Lung (tissue), 12 donors: ENCODE data around the gene VAPB. TPM values are rescaled to one million over a fixed set of nuclear protein-coding genes. Genes with fewer than 3 reads are reported as not detected.

Experiments used
- ATAC-seq: fragments of 200-7000 bp; cut with Tn5 transposase; one replicate; pipeline ENCODE4 v1.9.1; 2020; ENCODE audit warnings: moderate number of reproducible peaks; ENCODE audit not compliant: insufficient read depth, low FRiP score
- DNase-seq, 3 donors: peaks; one replicate each; pipeline ENCODE4 v3.0.0-alpha.2; 2013 to 2017
- H3K27ac ChIP-seq, 2 donors: one replicate each; pipeline ENCODE4 v1.5.1; 2013; ENCODE audit warnings: mild to moderate bottlenecking in 2 of 2, moderate library complexity in 2 of 2, control low read depth in 1 of 2, inconsistent platforms in 1 of 2, low read depth in 1 of 2, low read length in 1 of 2
- H3K27me3 ChIP-seq, 3 donors: one replicate each; pipeline ENCODE4 v1.5.1; 2013; ENCODE audit warnings: low read length in 2 of 3; ENCODE audit not compliant: control insufficient read depth in 3 of 3, insufficient read depth in 3 of 3
- H3K36me3 ChIP-seq, 4 donors: one replicate each; pipeline ENCODE4 v1.5.1; 2013; ENCODE audit warnings: low read length in 4 of 4, mild to moderate bottlenecking in 1 of 4, moderate library complexity in 1 of 4; ENCODE audit not compliant: control insufficient read depth in 4 of 4, insufficient read depth in 4 of 4
- H3K4me1 ChIP-seq, 5 donors: one replicate each; pipeline ENCODE4 v1.5.1; 2013; ENCODE audit warnings: low read length in 5 of 5, mild to moderate bottlenecking in 2 of 5, moderate library complexity in 1 of 5; ENCODE audit not compliant: control insufficient read depth in 5 of 5, insufficient read depth in 5 of 5
- H3K4me3 ChIP-seq: one replicate; pipeline ENCODE4 v1.5.1; 2013; ENCODE audit warnings: mild to moderate bottlenecking, control low read depth, moderate library complexity
- H3K9ac ChIP-seq, 2 donors: one replicate each; pipeline ENCODE4 v1.5.1; 2013; ENCODE audit warnings: low read length in 2 of 2, control low read depth in 1 of 2; ENCODE audit not compliant: insufficient read depth in 1 of 2
- H3K9me3 ChIP-seq, 4 donors: one replicate each; pipeline ENCODE4 v1.5.1; 2013; ENCODE audit warnings: low read length in 3 of 4, mild to moderate bottlenecking in 1 of 4, moderate library complexity in 1 of 4; ENCODE audit not compliant: control insufficient read depth in 4 of 4, insufficient read depth in 3 of 4
- CTCF ChIP-seq: IDR thresholded peaks from 2 replicates; pipeline ENCODE4 v1.5.1; 2012; ENCODE audit warnings: mild to moderate bottlenecking; ENCODE audit errors: control extremely low read depth, extremely low read depth
- WGBS, 2 donors: extraction: QIAGEN DNeasy Blood & Tissue Kit; methylation state at CpG; one replicate each; pipeline ENCODE4 v1.1.7; 2013; 5-methylcytosine and 5-hydroxymethylcytosine counted together
- polyA plus RNA-seq, 2 donors: library from polyadenylated mRNA; stranded (reverse); fragments of 200-250 nt; gene quantifications; one replicate each; pipeline ENCODE4 v1.2.1, GENCODE V29; 2013
- total RNA-seq, 2 donors: library from RNA; depleted of rRNA in 1 of 2; stranded (reverse); fragments of >200 nt in 1 of 2; gene quantifications; one replicate each; pipeline ENCODE4 v1.2.1, GENCODE V29; 2014 to 2021
- donor health status: control.
- donor health status: control.
- donor health status: Bipolar disorder and iron deficiency.
- donor health status: healthy.
- donor health status: DM: yes; HTN: yes; CAD: no.

VAPB gene
- total and polyA plus RNA-seq, 4 donors: 21.3 to 44.7 (median 24.1) TPM

GRCh38 chr20:58444746-58445255, 55.8 kb downstream of the VAPB start:
- 94% methylated on average over 5 of the region's 5 CpGs for WGBS, 2 donors
- no peak overlapping the region for H3K9ac ChIP-seq
- DNase-seq (no peak), ATAC-seq (no peak)
- no peak overlapping the region for H3K27ac ChIP-seq
- H3K36me3 ChIP-seq: peaks cover 3 to 28% (median 11%) of the 10 kb centered on the region in 4 donors
- H3K9me3 ChIP-seq: no peaks in the 10 kb centered on the region
- H3K4me3 ChIP-seq: no peak overlapping the region
- no peak for TF ChIP-seq CTCF
- no peaks in the 10 kb centered on the region for H3K27me3 ChIP-seq
- peaks cover 0 to 9% (median 0%) of the 10 kb centered on the region in 5 donors for H3K4me1 ChIP-seq

GRCh38 chr20:58446264-58446959, 57.4 kb downstream of the VAPB start:
- DNase-seq (no peak), ATAC-seq (no peak)
- no peaks in the 10 kb centered on the region for H3K9me3 ChIP-seq
- H3K27ac ChIP-seq: no peak overlapping the region
- no peak overlapping the region for H3K9ac ChIP-seq
- no peaks in the 10 kb centered on the region for H3K27me3 ChIP-seq
- no peak for TF ChIP-seq CTCF
- peaks cover 3 to 26% (median 11%) of the 10 kb centered on the region in 4 donors for H3K36me3 ChIP-seq
- 81 to 88% methylated on average over 6 of the region's 6 CpGs for WGBS, 2 donors
- H3K4me3 ChIP-seq: no peak overlapping the region
- H3K4me1 ChIP-seq: peaks cover 0 to 10% (median 0%) of the 10 kb centered on the region in 5 donors

- TF ChIP-seq CTCF: no peak
These were observed 57.9 kb downstream of the VAPB start for GRCh38 chr20:58446960-58447265.

More at GRCh38 chr20:58446960-58447265, 57.9 kb downstream of the VAPB start:
- H3K9me3 ChIP-seq: no peaks in the 10 kb centered on the region
- ATAC-seq: no peak
- H3K27ac ChIP-seq: no peak overlapping the region
- DNase-seq: no peak
- H3K4me3 ChIP-seq: no peak overlapping the region
- peaks cover 0 to 10% (median 0%) of the 10 kb centered on the region in 5 donors for H3K4me1 ChIP-seq
- WGBS, 2 donors: 78 to 92% methylated on average over 7 of the region's 7 CpGs
- no peaks in the 10 kb centered on the region for H3K27me3 ChIP-seq
- no peak overlapping the region for H3K9ac ChIP-seq
- peaks cover 3 to 26% (median 11%) of the 10 kb centered on the region in 4 donors for H3K36me3 ChIP-seq
